K562 (cell line): ENCODE data around the gene ERH. TPM values are rescaled to one million over a fixed set of nuclear protein-coding genes. Genes with fewer than 3 reads are reported as not detected.

Experiments used
- ATAC-seq: fragments of 200-7000 bp; cut with Tn5 transposase; 3 replicates; pipeline ENCODE4 v1.9.1; 2020; ENCODE audit warnings: moderate library complexity
- BruUV-seq: library from RNA; stranded (reverse); fragments of 400-500 nt; replicated peaks from 2 replicates; lab custom pipeline; 2021; lab: Mats Ljungman, UMichigan
- CTCF ChIA-PET: fragments of 300-600 bp; formaldehyde crosslinking; extraction: SDS; loops from one replicate; lab custom pipeline; 2021; ENCODE audit warnings: low intra/inter-chr PET ratio; lab: Yijun Ruan, JAX
- POLR2A ChIA-PET: fragments of 300-600, 350-650 bp; sonication (Branson Sonifier 250); formaldehyde crosslinking; extraction: SDS; loops from one replicate; lab custom pipeline; 2021; ENCODE audit warnings: antibody characterized with exemption, inconsistent platforms; lab: Yijun Ruan, JAX
- DNase-seq, 4 experiments: peaks; one replicate each; pipeline versions ENCODE4 v3.0.0 to v3.0.0-alpha.2; 2011 to 2018; ENCODE audit warnings: low spot score in 3 of 4, mixed read lengths in 3 of 4; ENCODE audit errors: extremely low read depth in 1 of 4
- FAIRE-seq: peaks from 2 replicates; lab custom pipeline; 2011; peaks lifted over from hg19 to GRCh38; lab: Jason Lieb, UNC
- H2AFZ ChIP-seq: 2 replicates; pipeline ENCODE4 v1.6.0; 2011; ENCODE audit warnings: low read depth, low read length, control low read depth, inconsistent platforms
- H3K27ac ChIP-seq: fragments of 200-600 bp; 3 replicates; pipeline ENCODE4 v1.8.0; 2011; ENCODE audit warnings: low read depth, mild to moderate bottlenecking, control low read depth, inconsistent platforms, low read length, moderate library complexity, mixed read lengths; ENCODE audit errors: extremely low read depth
- H3K27me3 ChIP-seq, 2 experiments: fragments of 300-600 bp in 1 of 2; 2 replicates in 1 of 2; 3 replicates in 1 of 2; pipeline versions ENCODE4 v1.6.0 to v1.8.0; 2011; ENCODE audit warnings: inconsistent platforms in 2 of 2, low read length in 2 of 2, mild to moderate bottlenecking in 1 of 2, mixed read lengths in 1 of 2, moderate library complexity in 1 of 2; ENCODE audit not compliant: control insufficient read depth in 2 of 2, insufficient read depth in 2 of 2
- H3K36me3 ChIP-seq: fragments of 300-600 bp; 3 replicates; pipeline ENCODE4 v1.8.0; 2011; ENCODE audit warnings: mild to moderate bottlenecking, low read length, inconsistent platforms; ENCODE audit not compliant: control insufficient read depth, insufficient read depth
- H3K4me1 ChIP-seq, 2 experiments: fragments of 200-600 bp in 1 of 2; replicated peaks in 1 of 2; 2 replicates in 1 of 2; 3 replicates in 1 of 2; pipeline versions ENCODE4 v1.5.1 to v1.8.0; 2011; ENCODE audit warnings: inconsistent platforms in 2 of 2, low read length in 2 of 2, mild to moderate bottlenecking in 1 of 2, mixed read lengths in 1 of 2, moderate library complexity in 1 of 2; ENCODE audit not compliant: control insufficient read depth in 2 of 2, insufficient read depth in 2 of 2
- H3K4me2 ChIP-seq: 2 replicates; pipeline ENCODE4 v1.6.1; 2011; ENCODE audit warnings: low read length, control low read depth, inconsistent platforms, mixed read lengths; ENCODE audit not compliant: insufficient read depth
- H3K4me3 ChIP-seq: fragments of 200-600 bp; sonication (generic), shearing (Covaris generic); 2 replicates; pipeline ENCODE4 v1.5.1; 2016; ENCODE audit warnings: control low read depth, inconsistent platforms
- H3K79me2 ChIP-seq: fragments of 200-600 bp; 3 replicates; pipeline ENCODE4 v1.8.0; 2011; ENCODE audit warnings: low read length, inconsistent platforms; ENCODE audit not compliant: control insufficient read depth, insufficient read depth
- H3K9ac ChIP-seq, 2 experiments: 2 replicates each; pipeline versions ENCODE4 v1.6.0 to v1.6.1; 2011; ENCODE audit warnings: low read depth in 2 of 2, low read length in 2 of 2, control low read depth in 1 of 2, inconsistent platforms in 1 of 2, mild to moderate bottlenecking in 1 of 2, mixed read lengths in 1 of 2; ENCODE audit not compliant: insufficient read depth in 1 of 2
- H3K9me1 ChIP-seq: one replicate; pipeline ENCODE4 v1.6.0; 2011; ENCODE audit warnings: inconsistent platforms, mild to moderate bottlenecking, low read length, moderate library complexity; ENCODE audit not compliant: control insufficient read depth, insufficient read depth
- H3K9me3 ChIP-seq: replicated peaks from 2 replicates; pipeline ENCODE4 v1.5.1; 2011; ENCODE audit warnings: low read depth, low read length, inconsistent platforms; ENCODE audit not compliant: control insufficient read depth, insufficient read depth
- H4K20me1 ChIP-seq: replicated peaks from 2 replicates; pipeline ENCODE4 v1.6.1; 2011; ENCODE audit warnings: low read length, inconsistent platforms, mixed read lengths; ENCODE audit not compliant: control insufficient read depth, insufficient read depth
- ASH1L ChIP-seq: fragments of 450-650 bp; IDR thresholded peaks from 2 replicates; pipeline ENCODE4 v1.6.1; 2018; ENCODE audit warnings: borderline replicate concordance, mild to moderate bottlenecking, low read depth; ENCODE audit not compliant: partially characterized antibody
- CAMTA2 ChIP-seq: fragments of 250-450 bp; sonication (Bioruptor Pico); conservative IDR thresholded peaks from 2 replicates; pipeline ENCODE4 v1.5.1; 2022
- CBX3 ChIP-seq, 2 experiments: IDR thresholded peaks; 1 replicate in 1 of 2; 2 replicates in 1 of 2; pipeline ENCODE4 v1.6.1; 2012; ENCODE audit warnings: inconsistent platforms in 2 of 2, low read length in 2 of 2, borderline replicate concordance in 1 of 2, control low read depth in 1 of 2
- CCAR2 ChIP-seq: fragments of 200-400 bp; formaldehyde crosslinking; IDR thresholded peaks from 2 replicates; pipeline ENCODE4 v1.6.1; 2017; ENCODE audit warnings: mild to moderate bottlenecking, low read depth, low read length
- CCNT2 ChIP-seq: IDR thresholded peaks from 2 replicates; pipeline ENCODE4 v1.6.1; 2011; ENCODE audit warnings: borderline replicate concordance, low read depth, mild to moderate bottlenecking, moderate library complexity, mixed read lengths, low read length; ENCODE audit not compliant: insufficient read length; ENCODE audit errors: extremely low read depth
- GATAD2A ChIP-seq: fragments of 450-650 bp; IDR thresholded peaks from 2 replicates; pipeline ENCODE4 v1.6.1; 2017
- HDAC8 ChIP-seq: fragments of 450-650 bp; IDR thresholded peaks from 2 replicates; pipeline ENCODE4 v1.6.1; 2016; ENCODE audit warnings: mild to moderate bottlenecking, missing genetic modification characterization, moderate library complexity, missing compliant biosample characterization
- HNRNPUL1 ChIP-seq: fragments of 200-400 bp; formaldehyde crosslinking; IDR thresholded peaks from 2 replicates; pipeline ENCODE4 v1.6.1; 2017; ENCODE audit warnings: low read length
- MYNN ChIP-seq, 2 experiments: sonication (generic); formaldehyde crosslinking in 1 of 2; IDR thresholded peaks; 2 replicates each; pipeline versions ENCODE4 v1.5.0 to v1.6.1; 2016 to 2020; ENCODE audit warnings: antibody characterized with exemption in 1 of 2, missing genetic modification reagents in 1 of 2
- SETDB1 ChIP-seq: IDR thresholded peaks from one replicate; pipeline ENCODE4 v1.6.1; 2012; ENCODE audit warnings: low read length, control low read depth, inconsistent platforms
- SMC3 ChIP-seq: conservative IDR thresholded peaks from 2 replicates; pipeline ENCODE4 v1.6.1; 2011; ENCODE audit warnings: low read depth, low read length, improper control_type of control experiment; ENCODE audit not compliant: insufficient read depth
- TBL1XR1 ChIP-seq, 2 experiments: IDR thresholded peaks; 2 replicates each; pipeline ENCODE4 v1.6.1; 2012; ENCODE audit warnings: improper control_type of control experiment in 2 of 2, low read length in 2 of 2, mild to moderate bottlenecking in 1 of 2
- UBTF ChIP-seq, 2 experiments: IDR thresholded peaks; 2 replicates each; pipeline ENCODE4 v1.6.1; 2012; ENCODE audit warnings: improper control_type of control experiment in 2 of 2, low read depth in 2 of 2, low read length in 2 of 2, borderline replicate concordance in 1 of 2
- ZKSCAN1 ChIP-seq: fragments of 150-350 bp; IDR thresholded peaks from 2 replicates; pipeline ENCODE4 v1.6.1; 2016; ENCODE audit warnings: low read depth, low read length
- ZNF24 ChIP-seq: fragments of 450-650 bp; IDR thresholded peaks from 2 replicates; pipeline ENCODE4 v1.6.1; 2016
- ZNF445 ChIP-seq: fragments of 250-450 bp; sonication (Bioruptor Pico); IDR thresholded peaks from 2 replicates; pipeline ENCODE4 v1.4.0; 2020; ENCODE audit warnings: low read depth, mild to moderate bottlenecking, moderate library complexity
- WGBS: fragments of 100-300 bp; shearing (Covaris generic); methylation state at CpG from one replicate; pipeline ENCODE4 v1.1.6; 2016; ENCODE audit warnings: low coverage, mixed read lengths; ENCODE audit not compliant: insufficient coverage; ENCODE audit errors: missing lambda C conversion rate; 5-methylcytosine and 5-hydroxymethylcytosine counted together
- in situ Hi-C: fragments of 300-500 bp; cut with MboI; formaldehyde crosslinking; loops from 4 replicates; pipeline ENCODE4 v1.15.0; 2018; ENCODE audit warnings: inconsistent platforms, mixed read lengths
- intact Hi-C: fragments of 100-400 bp; cut with micrococcal nuclease; formaldehyde crosslinking; loops from 2 replicates; pipeline ENCODE4 v1.14.2; 2022
- polyA plus RNA-seq, 8 experiments: library from polyadenylated mRNA; depleted of rRNA in 4 of 8; stranded (reverse) in 5 of 8; unstranded in 3 of 8; fragments of >200 nt; fragmentation: Nextera tagmentation in 2 of 8; fragmentation: Illumina TruSeq in 1 of 8; extraction: Ambion mirVana in 2 of 8; extraction: Trizol in 1 of 8; gene quantifications; 2 replicates each; pipeline versions ENCODE4 v1.2.1 to v1.2.3, GENCODE V29; 2011 to 2014; ENCODE audit warnings: inconsistent platforms in 1 of 8, missing spikeins in 1 of 8
- total RNA-seq, 7 experiments: library from RNA; depleted of rRNA in 6 of 7; stranded (reverse); fragments of >200 nt in 6 of 7; fragmentation: Illumina TruSeq in 2 of 7; extraction: Trizol in 2 of 7; gene quantifications; 2 replicates each; pipeline versions ENCODE4 v1.2.1 to v1.2.3, GENCODE V29; 2011 to 2021; ENCODE audit warnings: low replicate concordance in 1 of 7

Gene ERH
- total and polyA plus RNA-seq, 9 of the 15 experiments (the other 6 are each of a cell fraction or from before 2014, with no cell fraction given) = 78.2 to 474 (median 250) TPM

GRCh38 chr14:69353168-69353567, 44.9 kb downstream of the ERH start:
- H3K27ac ChIP-seq = no peak overlapping the region
- POLR2A ChIA-PET = no interaction called here
- no peaks in the 10 kb centered on the region for H3K9me3 ChIP-seq
- no peak for ATAC-seq
- H3K4me1 ChIP-seq = no peaks in the 10 kb centered on the region; a peak in 1 of 5 replicates
- TF ChIP-seq CBX3 (IDR thresholded peaks at IDR 0.05; ENCODE audit: borderline replicate concordance in 1 of 2, low read length in 2 of 2) = no peak
- no TSS peak for BruUV-seq
- H3K36me3 ChIP-seq = no peaks in the 10 kb centered on the region
- peaks cover 0 to 82% of the 10 kb centered on the region in 2 experiments; a peak in 4 of 5 replicates for H3K27me3 ChIP-seq
- H3K9me1 ChIP-seq = no peaks in the 10 kb centered on the region
- intact Hi-C loops = no loop called here
- 11% methylated on average over 1 of the region's 3 CpGs for WGBS
- no peak for DNase-seq
- H2AFZ ChIP-seq = no peak overlapping the region
- in situ Hi-C loops = no loop called here
- H3K4me3 ChIP-seq = no peak overlapping the region
- no peaks in the 10 kb centered on the region for H4K20me1 ChIP-seq
- no peak overlapping the region for H3K4me2 ChIP-seq
- no peaks in the 10 kb centered on the region for H3K79me2 ChIP-seq
- CTCF ChIA-PET = no interaction called here
- no peak overlapping the region for H3K9ac ChIP-seq
- FAIRE-seq = no peak

DNA sequence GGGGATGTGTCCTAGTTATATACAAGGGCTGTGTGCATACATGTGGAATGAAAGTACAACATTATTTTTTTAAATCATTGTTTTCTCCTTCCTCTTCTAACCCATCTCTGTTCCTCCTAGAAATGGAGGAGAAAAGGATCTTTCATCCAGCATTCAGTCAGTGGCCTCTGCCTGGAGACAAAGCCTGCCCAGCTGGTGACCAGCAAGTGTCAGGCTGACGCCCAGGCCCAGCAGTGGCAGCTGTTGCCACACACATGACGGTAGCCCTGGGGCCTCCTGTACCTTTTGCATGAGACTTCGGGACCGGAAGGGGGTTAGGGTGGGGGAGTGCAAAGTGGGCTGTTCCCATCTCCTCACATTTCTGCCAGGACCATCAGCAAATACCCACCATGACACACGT, 46.2 kb downstream of the ERH start:
- H3K9me3 ChIP-seq = no peaks in the 10 kb centered on the region
- TF ChIP-seq CAMTA2 (CRISPR knock-in tag) (no peak), ZNF445 (CRISPR knock-in tag) (no peak), ZKSCAN1 (no peak), ZNF24 (no peak), CCNT2 (no peak), GATAD2A (no peak), TBL1XR1 (IDR thresholded peaks at IDR 0.05; ENCODE audit: low read length in 2 of 2) (no peak), SETDB1 (no peak), CCAR2 (no peak), UBTF (IDR thresholded peaks at IDR 0.05; ENCODE audit: borderline replicate concordance in 1 of 2, low read depth in 2 of 2, low read length in 2 of 2) (no peak), SMC3 (no peak), HNRNPUL1 (no peak), MYNN (IDR thresholded peaks at IDR 0.05) (no peak), MYNN (CRISPR knock-in tag; IDR thresholded peaks at IDR 0.05) (no peak), HDAC8 (tag) (no peak), ASH1L (no peak)
- TF ChIP-seq, all 486 proteins: peak for 0
- H4K20me1 ChIP-seq = no peaks in the 10 kb centered on the region
- no peaks in the 10 kb centered on the region for H3K36me3 ChIP-seq
- H3K79me2 ChIP-seq = no peaks in the 10 kb centered on the region
- no TSS peak for BruUV-seq
- no peaks in the 10 kb centered on the region for H3K4me1 ChIP-seq
- 0% methylated on average over 5 of the region's 5 CpGs for WGBS
- H3K9ac ChIP-seq = no peak overlapping the region; a peak in 1 of 4 replicates
- DNase-seq = no peak
- no peak overlapping the region for H3K4me2 ChIP-seq
- no peak for ATAC-seq
- no peak for FAIRE-seq
- ChIA-PET CTCF (no interaction called here), POLR2A (no interaction called here)
- H3K27me3 ChIP-seq = peaks cover 0 to 75% of the 10 kb centered on the region in 2 experiments; a peak in 3 of 5 replicates
- no peak overlapping the region for H3K4me3 ChIP-seq
- H2AFZ ChIP-seq = no peak overlapping the region
- H3K9me1 ChIP-seq = no peaks in the 10 kb centered on the region
- no peak overlapping the region for H3K27ac ChIP-seq
- in situ Hi-C loops = no loop called here
- intact Hi-C loops = no loop called here
